Upper lobe of right lung (tissue), 1 donor: Measurements from ENCODE around the gene SH3YL1. TPM values are rescaled to one million over a fixed set of nuclear protein-coding genes. Genes with fewer than 3 reads are reported as not detected.

Source experiments
- ATAC-seq: fragments of 200-7000 bp; cut with Tn5 transposase; one replicate; pipeline ENCODE4 v1.9.1; 2020; ENCODE audit warnings: mild to moderate bottlenecking, moderate library complexity
- DNase-seq: peaks from one replicate; pipeline ENCODE4 v3.0.0-alpha.2; 2020
- H3K27ac ChIP-seq: fragments of 200-600 bp; one replicate; pipeline ENCODE4 v1.8.0; 2022
- H3K27me3 ChIP-seq: fragments of 200-600 bp; one replicate; pipeline ENCODE4 v1.8.0; 2022; ENCODE audit warnings: mild to moderate bottlenecking
- H3K36me3 ChIP-seq: fragments of 200-600 bp; one replicate; pipeline ENCODE4 v1.8.0; 2022
- H3K4me1 ChIP-seq: fragments of 200-600 bp; one replicate; pipeline ENCODE4 v1.8.0; 2022
- H3K4me3 ChIP-seq: fragments of 200-600 bp; one replicate; pipeline ENCODE4 v1.8.0; 2022; ENCODE audit warnings: mild to moderate bottlenecking
- H3K9me3 ChIP-seq: fragments of 200-600 bp; one replicate; pipeline ENCODE4 v1.8.0; 2022
- CTCF ChIP-seq: fragments of 200-600 bp; IDR thresholded peaks from one replicate; pipeline ENCODE4 v1.8.0; 2022; ENCODE audit warnings: antibody characterized with exemption
- intact Hi-C: fragments of 100-400 bp; cut with DNase I; formaldehyde crosslinking; loops from one replicate; pipeline ENCODE4 v1.11.0; 2022
- long read RNA-seq: library from polyadenylated mRNA; unstranded; transcript quantifications from one replicate; pipeline ENCODE4 v2.0.0, GENCODE V29; 2021
- total RNA-seq: library from RNA; stranded (reverse); fragmentation: NEBNext Ultra II Directional; extraction: Animal tissue kit (Norgen Biotek cat#: 25700); gene quantifications from one replicate; pipeline ENCODE4 v1.2.1, GENCODE V29; 2021
- donor health status: DM: no; HTN: yes; CAD: no; lungs with severe emphysema.

SH3YL1 gene, protein sequence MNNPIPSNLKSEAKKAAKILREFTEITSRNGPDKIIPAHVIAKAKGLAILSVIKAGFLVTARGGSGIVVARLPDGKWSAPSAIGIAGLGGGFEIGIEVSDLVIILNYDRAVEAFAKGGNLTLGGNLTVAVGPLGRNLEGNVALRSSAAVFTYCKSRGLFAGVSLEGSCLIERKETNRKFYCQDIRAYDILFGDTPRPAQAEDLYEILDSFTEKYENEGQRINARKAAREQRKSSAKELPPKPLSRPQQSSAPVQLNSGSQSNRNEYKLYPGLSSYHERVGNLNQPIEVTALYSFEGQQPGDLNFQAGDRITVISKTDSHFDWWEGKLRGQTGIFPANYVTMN
- 48.3 TPM for total RNA-seq
- long read RNA-seq, transcript SH3YL1-205 (9 exons, 1,695 nt): major isoform, 11 of 34 reads
- long read RNA-seq, partial matches to known transcripts: 3 of 34 reads
- long read RNA-seq, other reads (novel, unspliced or antisense): 19 of 34 reads

DNA sequence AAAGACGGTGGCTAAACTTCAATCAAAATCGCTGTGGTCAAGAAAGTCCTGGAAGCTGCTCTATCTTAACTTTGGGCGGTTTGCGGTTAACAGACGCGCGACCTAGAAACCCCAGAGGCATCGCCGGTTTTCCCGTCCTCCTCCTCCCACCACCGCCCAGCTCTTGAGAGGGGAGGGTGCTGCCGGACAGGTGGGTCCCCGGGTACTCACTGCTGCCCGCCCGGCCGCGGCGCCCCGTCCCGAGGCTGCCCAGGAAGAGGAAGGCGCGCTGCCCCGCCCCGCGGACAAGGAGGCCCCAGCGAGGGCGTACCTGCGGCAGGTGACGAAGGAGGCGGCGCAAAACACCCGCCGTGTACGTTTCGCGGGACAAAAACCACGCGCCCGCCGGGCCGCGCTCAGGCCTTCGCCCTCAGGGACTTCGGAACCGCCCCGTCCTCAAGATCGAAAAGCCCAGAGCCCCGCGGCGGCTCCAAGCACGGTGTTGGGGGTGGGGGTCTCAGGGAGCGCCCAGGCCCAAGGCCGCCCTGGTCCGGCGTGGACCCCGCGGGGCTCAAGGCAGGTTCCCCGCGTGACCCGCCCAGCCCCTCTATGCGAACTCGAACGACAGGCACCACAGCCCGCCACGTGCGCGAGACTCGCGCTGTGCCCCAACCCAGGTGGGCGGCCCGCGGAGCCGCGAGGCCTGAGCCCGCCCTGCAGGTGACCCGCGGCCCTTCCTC, at the start of gene SH3YL1:
Gene SH3YL1, minus strand, starts transcription at position 259 of the 719 bp plus-strand sequence. Its CDS starts 48 bp downstream, at position 211.
- Histone ChIP-seq H3K4me3 (peak within 1 kb of the TSS; percentile 82), H3K27ac (peak within 1 kb of the TSS; percentile 85), H3K4me1 (peaks cover 37% of the 10 kb centered on the region), H3K36me3 (no peaks in the 10 kb centered on the region), H3K9me3 (no peaks in the 10 kb centered on the region), H3K27me3 (no peaks in the 10 kb centered on the region)
- ATAC-seq (peak; percentile 74), DNase-seq (peak; percentile 90)
- intact Hi-C loops: no loop called here
- TF ChIP-seq CTCF: no peak

- Histone ChIP-seq H3K4me1 (no peaks in the 10 kb centered on the region), H3K27me3 (no peaks in the 10 kb centered on the region), H3K36me3 (no peaks in the 10 kb centered on the region), H3K4me3 (no peak overlapping the region), H3K27ac (no peak overlapping the region), H3K9me3 (no peaks in the 10 kb centered on the region)
- intact Hi-C loops: no loop called here
- DNase-seq (no peak), ATAC-seq (no peak)
- TF ChIP-seq CTCF: no peak
Observed at GRCh38 chr2:310994-311393, 47.2 kb upstream of the SH3YL1 start.

GRCh38 chr2:309954-310510, 46.2 kb upstream of the SH3YL1 start:
- H3K27ac ChIP-seq: no peak overlapping the region
- H3K27me3 ChIP-seq: no peaks in the 10 kb centered on the region
- H3K4me3 ChIP-seq: no peak overlapping the region
- no peaks in the 10 kb centered on the region for H3K36me3 ChIP-seq
- no peaks in the 10 kb centered on the region for H3K9me3 ChIP-seq
- intact Hi-C loops: no loop called here
- DNase-seq: no peak
- no peak for ATAC-seq
- no peak for TF ChIP-seq CTCF
- no peaks in the 10 kb centered on the region for H3K4me1 ChIP-seq

DNA sequence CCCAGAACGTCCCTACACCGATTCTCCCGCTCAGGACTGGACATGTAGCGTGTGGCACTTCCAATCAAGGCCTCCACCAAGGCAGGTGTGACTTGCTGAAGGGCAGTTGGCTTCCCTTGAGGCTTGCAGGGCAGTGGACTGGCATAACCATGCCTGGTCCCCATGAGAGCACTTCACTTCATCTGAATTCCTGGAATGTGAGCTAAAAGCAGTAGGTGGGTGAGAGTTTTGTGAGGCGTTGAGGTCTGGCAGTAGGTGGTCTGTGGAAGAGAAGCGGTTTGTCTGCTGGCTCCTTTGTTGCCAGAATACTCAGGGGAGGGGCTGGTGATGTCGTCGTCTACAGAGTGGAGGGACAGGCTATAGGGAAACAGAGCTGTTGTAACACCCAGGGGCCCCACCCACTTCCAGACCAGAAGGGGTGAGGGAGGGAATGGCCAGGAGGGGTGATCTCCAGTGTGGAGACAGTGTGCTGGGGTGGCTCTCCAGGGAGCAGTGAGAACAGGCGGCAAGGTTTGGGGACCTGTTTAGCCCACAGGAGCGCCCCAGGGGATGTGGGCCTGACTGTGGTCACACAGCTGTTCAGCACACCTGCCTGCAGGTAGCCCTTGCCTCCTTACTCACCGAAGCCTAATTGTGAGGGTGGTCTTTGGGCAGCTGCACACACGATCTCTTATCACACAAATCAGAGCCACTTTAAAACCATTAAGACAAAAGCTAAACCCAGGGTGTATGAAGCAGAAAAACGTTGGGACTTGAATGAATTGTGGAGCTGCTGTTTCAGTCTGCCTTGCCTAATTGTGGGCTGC, 45.5 kb upstream of the SH3YL1 start:
- DNase-seq (no peak), ATAC-seq (peak; percentile 41)
- no peaks in the 10 kb centered on the region for H3K36me3 ChIP-seq
- H3K27me3 ChIP-seq: no peaks in the 10 kb centered on the region
- H3K9me3 ChIP-seq: no peaks in the 10 kb centered on the region
- no peak overlapping the region for H3K27ac ChIP-seq
- no peak overlapping the region for H3K4me3 ChIP-seq
- intact Hi-C loops: no loop called here
- no peaks in the 10 kb centered on the region for H3K4me1 ChIP-seq
- no peak for TF ChIP-seq CTCF

- no peaks in the 10 kb centered on the region for H3K36me3 ChIP-seq
- no peak overlapping the region for H3K27ac ChIP-seq
- no peak for TF ChIP-seq CTCF
- DNase-seq (no peak), ATAC-seq (no peak)
- intact Hi-C loops: no loop called here
- no peaks in the 10 kb centered on the region for H3K9me3 ChIP-seq
- no peaks in the 10 kb centered on the region for H3K4me1 ChIP-seq
- no peak overlapping the region for H3K4me3 ChIP-seq
- no peaks in the 10 kb centered on the region for H3K27me3 ChIP-seq
Observed at GRCh38 chr2:305366-305765, 41.5 kb upstream of the SH3YL1 start.
